ENCODE measurements around the gene COL8A2.

The COL8A2 gene

DNA sequence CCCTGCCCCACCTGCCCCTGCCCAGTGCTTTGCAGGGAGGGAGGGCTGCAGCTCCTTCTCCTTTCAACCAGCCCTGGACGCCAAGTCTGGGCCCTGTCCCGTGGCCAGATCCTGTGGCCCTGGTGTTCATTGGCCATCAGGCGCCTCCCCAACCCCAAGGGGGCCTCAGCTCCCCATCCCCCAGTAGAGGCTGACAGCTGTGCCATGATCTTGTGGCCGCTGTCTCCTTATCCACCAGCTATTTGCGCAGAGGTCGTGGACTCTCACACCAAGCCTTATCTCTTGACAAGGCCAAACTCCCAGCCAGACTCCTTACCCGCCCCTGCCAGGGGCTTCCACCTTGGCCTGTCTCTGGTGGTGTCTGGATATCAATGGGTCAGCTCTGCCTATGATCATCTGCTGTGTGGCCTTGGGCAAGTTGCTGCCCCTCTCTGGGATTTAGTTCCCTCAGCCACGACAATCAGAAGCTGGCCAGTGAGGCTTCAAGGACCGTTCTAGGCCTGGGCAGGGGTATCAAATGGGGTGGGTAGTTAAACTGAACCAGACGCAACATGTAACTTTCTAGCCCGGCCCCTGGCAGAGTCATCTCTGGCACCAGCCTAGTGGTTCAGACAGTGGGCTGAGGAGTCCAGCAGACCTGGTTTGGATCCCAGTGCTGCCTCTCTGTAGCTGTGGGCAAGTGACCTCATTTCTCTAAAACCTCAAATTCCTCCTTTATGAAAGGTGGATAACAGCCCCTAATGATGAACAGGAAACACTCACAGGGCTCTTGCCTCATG is 3.3 kb upstream of the COL8A2 start:
- no peak overlapping the region for H3K4me3 ChIP-seq (replicated peaks in 1 of 2; ENCODE audit: low read depth in 2 of 2, low read length in 2 of 2)
- TF ChIP-seq, protein P1, sequence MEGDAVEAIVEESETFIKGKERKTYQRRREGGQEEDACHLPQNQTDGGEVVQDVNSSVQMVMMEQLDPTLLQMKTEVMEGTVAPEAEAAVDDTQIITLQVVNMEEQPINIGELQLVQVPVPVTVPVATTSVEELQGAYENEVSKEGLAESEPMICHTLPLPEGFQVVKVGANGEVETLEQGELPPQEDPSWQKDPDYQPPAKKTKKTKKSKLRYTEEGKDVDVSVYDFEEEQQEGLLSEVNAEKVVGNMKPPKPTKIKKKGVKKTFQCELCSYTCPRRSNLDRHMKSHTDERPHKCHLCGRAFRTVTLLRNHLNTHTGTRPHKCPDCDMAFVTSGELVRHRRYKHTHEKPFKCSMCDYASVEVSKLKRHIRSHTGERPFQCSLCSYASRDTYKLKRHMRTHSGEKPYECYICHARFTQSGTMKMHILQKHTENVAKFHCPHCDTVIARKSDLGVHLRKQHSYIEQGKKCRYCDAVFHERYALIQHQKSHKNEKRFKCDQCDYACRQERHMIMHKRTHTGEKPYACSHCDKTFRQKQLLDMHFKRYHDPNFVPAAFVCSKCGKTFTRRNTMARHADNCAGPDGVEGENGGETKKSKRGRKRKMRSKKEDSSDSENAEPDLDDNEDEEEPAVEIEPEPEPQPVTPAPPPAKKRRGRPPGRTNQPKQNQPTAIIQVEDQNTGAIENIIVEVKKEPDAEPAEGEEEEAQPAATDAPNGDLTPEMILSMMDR (IDR thresholded peaks at IDR 0.05; ENCODE audit: low read depth, low read length), result no peak
- peak; percentile 31 to 43 for DNase-seq (ENCODE audit: low read depth in 2 of 2)

DNA sequence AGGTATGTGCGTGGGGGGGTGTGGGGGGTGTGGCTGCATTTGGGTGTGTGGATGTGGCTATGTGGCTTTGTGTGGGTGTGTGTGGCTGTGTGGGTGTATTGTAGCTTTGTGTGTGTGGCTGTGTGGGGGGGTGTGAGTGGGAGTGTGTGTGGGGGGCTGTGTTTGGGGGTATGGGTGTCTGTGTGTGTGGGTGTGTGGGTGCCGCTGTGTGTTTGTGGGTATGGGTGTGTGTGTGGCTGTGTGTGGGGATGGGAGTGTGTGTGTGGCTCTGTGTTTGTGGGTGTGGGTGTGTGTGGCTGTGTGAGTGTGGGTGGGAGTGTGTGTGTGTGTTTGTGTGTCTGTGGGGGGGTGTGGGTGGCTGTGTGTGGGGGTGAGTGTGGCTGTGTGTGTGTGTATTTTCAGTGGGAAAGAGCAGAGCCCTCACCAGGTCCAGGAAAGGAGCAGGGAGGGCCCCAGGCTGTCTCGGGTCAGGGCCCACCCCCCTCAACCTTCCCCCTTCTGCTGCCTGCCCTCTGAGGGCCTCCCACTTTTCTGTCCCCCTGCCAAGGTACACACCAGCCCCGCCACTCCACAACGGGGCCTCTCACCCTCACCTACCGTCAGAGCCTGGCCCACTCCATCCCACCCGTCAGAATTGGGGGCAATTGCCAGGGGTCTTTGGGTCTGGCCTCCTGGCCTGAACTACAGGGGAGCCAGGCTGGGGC is 1.9 kb upstream of the COL8A2 start:
- no peak overlapping the region for H3K4me3 ChIP-seq (replicated peaks in 1 of 2; ENCODE audit: low read depth in 2 of 2, low read length in 2 of 2)
- TF ChIP-seq, protein P1 (IDR thresholded peaks at IDR 0.05; ENCODE audit: low read depth, low read length), result no peak
- DNase-seq (ENCODE audit: low read depth in 2 of 2), result no peak

DNA sequence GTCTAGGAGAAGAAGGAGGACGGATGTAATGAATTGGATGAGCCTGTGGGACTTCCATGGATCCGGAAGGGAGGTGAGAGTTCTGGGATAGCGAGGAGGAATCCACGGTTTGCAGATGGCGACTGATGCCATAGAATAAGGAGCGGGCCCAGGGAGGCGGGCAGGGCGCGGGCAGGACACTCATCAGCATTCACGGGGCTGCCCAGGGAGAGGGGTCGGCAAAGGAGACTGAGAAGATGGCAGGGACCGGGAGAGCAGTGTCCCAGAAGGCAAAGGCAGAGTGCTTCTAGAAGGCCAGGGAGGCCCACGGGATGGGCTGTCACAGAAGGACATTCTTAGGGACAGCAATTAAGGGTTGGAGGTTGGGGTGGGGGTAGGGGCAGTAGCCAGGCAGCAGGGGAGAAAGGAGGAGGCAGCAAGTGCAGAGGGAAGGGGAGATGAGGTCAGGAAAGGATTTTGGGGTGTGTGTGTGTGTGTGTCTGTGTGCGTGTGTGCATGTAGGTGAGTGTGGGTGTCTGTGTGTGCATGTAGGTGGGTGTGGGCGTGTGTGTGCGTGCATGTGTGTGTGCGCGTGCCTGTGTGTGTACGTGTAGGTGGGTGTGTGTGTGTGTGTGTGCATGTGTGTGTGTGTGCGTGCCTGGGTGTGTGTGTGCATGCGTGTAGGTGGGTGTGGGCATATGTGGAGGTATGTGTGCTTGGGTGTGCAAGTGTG is 1.1 kb upstream of the COL8A2 start:
- H3K4me3 ChIP-seq (replicated peaks in 1 of 2; ENCODE audit: low read depth in 2 of 2, low read length in 2 of 2), result no peak overlapping the region
- no peak for DNase-seq (ENCODE audit: low read depth in 2 of 2)
- TF ChIP-seq, protein P1 (IDR thresholded peaks at IDR 0.05; ENCODE audit: low read depth, low read length), result no peak

DNA sequence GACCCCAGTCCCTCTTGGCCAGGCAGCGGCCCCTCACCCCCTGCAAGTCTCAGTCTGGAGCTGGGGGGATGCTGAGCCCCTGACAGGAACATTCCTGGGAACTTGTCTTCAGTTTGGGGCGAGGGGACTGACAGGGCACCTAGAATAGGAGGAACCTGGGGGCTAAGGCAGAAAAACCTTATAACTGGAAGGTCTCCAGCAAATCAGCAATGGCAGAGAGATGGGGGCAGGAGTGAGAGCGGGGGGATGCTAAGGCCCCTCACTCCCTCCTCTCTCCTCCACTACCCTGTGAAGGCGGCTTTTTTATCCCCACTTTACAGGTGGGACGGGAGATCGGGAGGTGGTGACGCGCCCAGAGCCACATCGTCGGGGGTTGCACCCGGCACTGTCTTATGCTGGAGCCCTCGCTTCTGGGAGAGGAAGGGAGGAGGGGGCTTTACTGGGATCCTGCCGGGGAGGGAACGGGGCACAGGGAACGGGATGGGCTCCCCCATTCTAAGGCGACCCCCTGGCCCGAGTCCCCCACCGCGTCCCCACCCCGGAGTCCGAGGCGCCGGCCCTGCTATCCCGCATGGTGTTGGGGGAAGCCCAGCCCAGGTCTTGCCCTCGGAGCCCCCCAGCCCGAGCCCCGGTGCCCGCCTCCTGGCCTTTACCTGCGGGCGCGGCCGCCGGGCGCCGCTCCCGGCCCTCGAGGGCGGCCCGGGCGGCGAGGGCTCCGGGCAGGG is 456 bp downstream of the COL8A2 start:
- TF ChIP-seq, protein P1 (IDR thresholded peaks at IDR 0.05; ENCODE audit: low read depth, low read length), result no peak
- peak overlapping the region in 1 of 2 donors; percentile 2 for H3K4me3 ChIP-seq (replicated peaks in 1 of 2; ENCODE audit: low read depth in 2 of 2, low read length in 2 of 2)
- no peak for DNase-seq (ENCODE audit: low read depth in 2 of 2)

DNA sequence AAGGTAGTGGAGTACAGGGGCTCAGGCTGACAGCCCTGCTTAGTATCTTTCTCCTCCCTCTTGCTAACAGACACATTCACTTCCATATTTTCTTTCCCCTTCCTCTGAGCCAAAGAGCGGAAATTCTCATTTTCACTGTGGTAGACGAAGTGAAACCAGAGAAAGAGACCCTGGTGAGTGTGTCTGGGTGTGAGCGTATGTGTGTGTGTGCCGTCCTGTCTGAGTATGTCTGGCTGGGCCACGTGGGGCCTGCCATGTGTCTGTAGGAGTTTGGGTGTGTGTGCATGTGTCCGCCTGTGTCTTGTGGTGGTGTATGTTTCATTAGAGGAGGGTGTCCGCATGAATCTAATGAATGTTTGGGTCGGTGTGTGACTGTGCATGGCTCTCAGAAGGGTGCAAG is 1.7 kb downstream of the COL8A2 start:
- no peak for DNase-seq (ENCODE audit: low read depth in 2 of 2)
- H3K4me3 ChIP-seq (replicated peaks in 1 of 2; ENCODE audit: low read depth in 2 of 2, low read length in 2 of 2), result no peak overlapping the region

More for the DNA sequence above, 1.7 kb downstream of the COL8A2 start:
- TF ChIP-seq, protein P1 (IDR thresholded peaks at IDR 0.05; ENCODE audit: low read depth, low read length), result no peak
